Stimulated activated CD4-positive, alpha-beta T cell treated with anti-CD3 and anti-CD28 coated beads, Interleukin-12 subunit alpha, Interleukin-12 subunit beta, amount 100 ng/mL, for 4 hours (primary cell): ENCODE results near the gene SPOPL.
"Not testable (repeated sequence)": the region's sequence is repeated elsewhere in the genome, so short reads cannot be mapped to it uniquely, and the experiment has no call there.

Source experiments
- DNase-seq: peaks from one replicate; pipeline ENCODE4 v3.0.0-alpha.2; 2020

The SPOPL gene

DNA sequence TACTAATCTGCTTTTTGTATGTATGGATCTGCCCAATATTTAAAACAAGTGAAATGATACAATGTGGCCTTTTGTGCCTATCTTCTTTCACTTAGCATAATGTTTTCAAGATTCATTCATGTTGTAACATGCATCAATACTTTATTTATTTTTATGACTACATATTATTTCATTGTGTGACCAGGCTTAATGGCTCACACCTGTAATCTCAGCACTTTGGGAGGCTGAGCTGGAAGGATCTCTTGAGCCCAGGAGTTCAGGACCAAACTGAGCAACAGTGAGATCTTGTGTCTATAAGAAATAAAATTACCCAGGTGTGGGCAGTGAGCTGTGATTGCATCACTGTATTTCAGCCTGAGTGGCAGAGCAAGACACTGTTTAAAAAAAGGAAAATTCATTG is 33.2 kb downstream of the SPOPL start:
- no peak for DNase-seq

DNA sequence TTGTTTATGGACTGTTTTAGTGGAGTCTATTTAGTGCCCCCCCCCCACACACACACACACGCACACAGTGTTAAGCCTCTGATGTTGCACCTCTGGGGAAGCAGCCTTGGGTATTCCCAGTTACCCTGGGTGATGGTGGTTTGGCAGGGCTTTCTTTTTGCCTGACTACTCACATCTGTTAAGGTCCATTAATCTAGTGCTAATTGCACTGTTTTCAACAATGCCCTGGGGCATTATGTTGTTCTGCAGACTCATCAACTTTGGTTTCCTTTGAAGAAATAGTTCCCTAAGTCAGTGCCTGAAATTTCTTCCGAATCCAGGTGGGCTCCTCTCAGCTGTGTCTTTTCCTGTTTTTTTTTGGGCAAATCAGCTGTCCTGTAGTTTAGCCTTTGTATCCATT is 34.7 kb downstream of the SPOPL start:
- no peak for DNase-seq

DNA sequence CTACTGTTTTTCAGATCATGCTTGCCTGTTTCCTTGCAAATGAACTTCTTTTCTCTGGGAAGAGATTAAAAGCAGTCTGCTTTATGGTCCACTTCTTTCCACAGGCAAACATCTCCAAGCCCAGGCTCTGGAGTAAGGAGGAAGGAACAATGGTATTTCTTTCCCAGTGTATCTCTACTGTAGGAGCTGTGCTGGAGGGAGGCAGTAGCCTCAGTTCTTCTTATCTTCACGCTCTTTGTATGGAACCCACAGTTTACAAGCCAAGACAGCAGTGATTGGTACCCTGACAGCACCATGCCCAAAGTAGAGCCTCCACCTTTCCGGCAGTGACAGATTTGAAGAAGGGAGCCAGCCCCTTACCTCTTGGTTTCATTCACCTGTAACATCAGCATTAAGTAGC is 35.2 kb downstream of the SPOPL start:
- DNase-seq = no peak

DNA sequence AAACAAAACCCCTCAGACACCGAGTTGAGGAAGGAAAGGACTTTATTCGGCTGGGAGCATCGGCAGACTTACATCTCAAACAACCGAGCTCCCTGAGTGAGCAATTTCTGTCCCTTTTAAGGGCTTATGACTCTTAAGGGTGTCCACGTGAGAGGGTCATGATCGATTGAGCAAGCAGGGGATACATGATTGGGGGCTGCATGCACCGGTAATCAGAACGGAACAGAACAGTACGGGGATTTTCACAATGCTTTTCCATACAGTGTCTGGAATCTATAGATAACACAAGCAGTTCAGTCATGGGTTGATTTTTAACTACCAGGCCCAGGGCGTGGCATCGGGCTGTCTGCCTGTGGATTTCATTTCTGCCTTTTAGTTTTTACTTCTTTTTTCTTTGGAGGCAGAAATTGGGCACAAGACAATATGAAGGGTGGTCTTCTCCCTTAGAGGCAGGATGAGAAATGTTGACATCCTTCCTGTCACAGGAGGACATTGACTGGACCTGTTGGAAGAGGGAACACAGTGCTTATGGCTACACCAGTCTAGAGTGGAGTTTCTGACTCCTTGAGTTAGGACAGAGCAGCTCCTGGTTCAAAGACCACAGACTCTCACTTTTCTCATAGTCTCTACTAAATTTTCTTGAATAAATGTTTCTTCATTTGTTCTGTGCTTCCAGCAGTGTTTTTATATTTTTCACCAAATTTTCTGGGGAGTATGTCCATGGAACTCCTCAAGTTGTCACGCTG is 35.8 kb downstream of the SPOPL start:
- DNase-seq = no peak

- DNase-seq = not testable (repeated sequence)
Measured at GRCh38 chr2:138544206-138544605, 42.6 kb downstream of the SPOPL start.

DNA sequence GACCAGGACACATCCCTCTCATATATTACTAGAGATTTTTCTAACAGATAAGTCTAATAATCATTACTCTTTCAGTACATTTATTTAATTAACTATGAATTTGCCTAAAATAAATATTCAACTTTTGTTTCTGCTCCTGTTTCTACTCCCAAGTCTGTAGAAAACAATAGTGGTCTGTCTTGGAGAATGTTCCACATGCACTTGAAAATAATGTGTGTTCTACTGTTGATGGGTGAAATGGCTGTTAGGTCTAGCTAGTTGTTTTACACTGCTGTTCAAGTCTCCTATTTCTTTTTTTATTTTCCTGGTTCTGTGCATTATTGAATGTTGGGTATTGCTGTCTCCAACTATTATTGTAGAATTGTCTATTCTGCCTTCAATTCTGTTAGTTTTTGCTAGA is 47.2 kb downstream of the SPOPL start:
- DNase-seq = no peak

DNA sequence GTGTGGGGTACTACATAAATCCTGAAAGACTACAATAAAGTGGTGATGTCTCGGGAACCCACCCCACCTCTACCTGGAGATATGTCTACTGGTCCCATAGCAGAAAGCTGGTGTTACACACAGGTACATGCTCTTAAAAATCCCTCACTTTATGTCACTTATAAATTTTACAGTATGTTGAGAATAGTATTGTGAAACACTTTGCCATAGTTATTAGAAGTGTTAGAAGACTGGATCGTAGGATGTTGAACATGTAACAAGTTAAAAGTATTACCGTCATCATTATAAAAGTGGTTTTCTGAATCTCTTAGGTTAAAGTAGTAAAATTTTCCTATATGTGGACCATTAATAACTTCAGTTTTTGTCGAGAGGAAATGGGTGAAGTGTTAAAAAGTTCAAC is 48.6 kb downstream of the SPOPL start:
- no peak for DNase-seq

- no peak for DNase-seq
Measured at GRCh38 chr2:138550670-138551287, 49.2 kb downstream of the SPOPL start.

DNA sequence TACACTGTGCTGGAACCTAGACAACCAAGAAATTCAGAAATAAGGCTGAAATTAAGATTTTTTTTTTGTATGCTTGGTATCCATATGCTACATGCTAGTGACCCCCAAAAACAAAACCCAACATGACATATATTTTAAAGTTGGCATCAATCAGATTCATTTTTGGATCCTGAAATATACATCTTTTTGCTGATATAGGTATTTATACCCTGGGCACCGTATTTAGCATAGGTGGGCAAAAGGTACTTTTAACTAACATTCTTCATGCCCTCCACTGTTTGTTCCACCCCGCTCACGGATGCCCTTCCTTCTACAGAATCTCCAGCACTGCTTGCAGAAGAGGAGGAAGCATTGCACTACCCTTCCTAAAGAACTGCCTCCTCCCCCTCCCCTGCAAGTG is 52.6 kb downstream of the SPOPL start:
- DNase-seq = no peak

DNA sequence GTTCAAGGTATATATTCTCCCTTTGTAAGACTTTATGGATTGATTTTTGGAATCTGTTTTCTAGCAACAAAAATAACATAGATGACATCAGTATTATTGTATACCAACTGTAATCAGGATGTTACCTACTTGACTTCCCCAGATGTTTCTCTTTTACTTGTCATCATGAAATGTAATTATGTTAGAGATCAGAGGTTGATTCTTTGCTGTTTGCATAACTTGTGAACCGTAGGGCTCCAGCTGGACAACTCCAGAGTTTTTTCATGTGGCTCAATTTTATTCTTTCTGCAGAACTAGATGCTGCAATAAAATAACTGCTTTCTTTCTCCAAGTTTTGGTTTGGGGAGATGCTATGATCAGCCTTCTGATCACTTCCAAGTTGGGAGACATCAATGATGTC is 58.1 kb downstream of the SPOPL start:
- DNase-seq = no peak

DNA sequence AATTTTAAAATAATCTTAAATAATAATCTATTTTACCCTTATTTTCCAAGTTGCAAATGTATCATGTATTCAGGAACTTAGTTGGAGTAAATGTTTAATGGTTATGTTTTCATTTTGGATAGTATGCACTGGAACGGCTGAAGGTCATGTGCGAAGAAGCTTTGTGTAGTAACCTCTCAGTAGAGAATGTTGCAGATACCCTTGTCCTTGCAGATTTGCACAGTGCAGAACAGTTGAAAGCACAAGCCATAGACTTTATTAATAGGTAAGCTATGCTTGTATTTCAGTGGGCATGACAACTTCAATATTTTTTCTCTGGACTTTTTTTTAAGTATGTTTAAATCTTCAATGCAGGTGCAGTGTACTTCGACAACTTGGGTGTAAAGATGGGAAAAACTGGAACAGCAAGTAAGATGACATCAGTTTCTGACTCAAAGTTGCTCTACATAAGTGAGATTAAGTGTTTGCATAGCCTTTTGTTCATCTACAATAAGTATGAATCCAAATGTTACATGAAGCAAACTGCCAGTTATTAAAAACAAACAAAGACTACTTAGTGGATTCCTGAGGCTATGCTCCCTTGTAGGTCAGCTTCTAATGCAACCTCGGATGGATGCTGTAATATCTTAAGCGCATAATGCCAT is 63.1 kb downstream of the SPOPL start:
- no peak for DNase-seq

- DNase-seq = no peak
Measured at GRCh38 chr2:138565230-138565598, 63.6 kb downstream of the SPOPL start.

DNA sequence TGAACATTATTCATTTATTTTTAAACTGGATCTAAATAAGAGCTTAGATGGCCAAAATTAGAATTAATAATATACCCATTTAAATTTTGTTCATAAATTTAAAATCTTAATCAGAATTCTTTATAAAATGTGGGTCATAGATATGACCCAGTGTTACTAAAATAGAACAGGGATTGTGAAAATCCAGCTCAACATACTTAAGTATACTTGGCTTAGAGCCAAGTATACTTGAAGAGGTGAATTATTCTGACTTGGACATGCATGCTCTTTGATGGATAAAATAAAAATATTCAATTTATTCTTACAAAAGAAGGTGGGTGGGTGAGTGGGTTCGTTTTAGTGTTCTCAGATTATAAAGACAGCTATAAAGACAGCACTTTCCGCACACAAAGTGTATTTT is 70.7 kb downstream of the SPOPL start:
- no peak for DNase-seq

- no peak for DNase-seq
Measured at GRCh38 chr2:138577066-138577465, 75.5 kb downstream of the SPOPL start.

DNA sequence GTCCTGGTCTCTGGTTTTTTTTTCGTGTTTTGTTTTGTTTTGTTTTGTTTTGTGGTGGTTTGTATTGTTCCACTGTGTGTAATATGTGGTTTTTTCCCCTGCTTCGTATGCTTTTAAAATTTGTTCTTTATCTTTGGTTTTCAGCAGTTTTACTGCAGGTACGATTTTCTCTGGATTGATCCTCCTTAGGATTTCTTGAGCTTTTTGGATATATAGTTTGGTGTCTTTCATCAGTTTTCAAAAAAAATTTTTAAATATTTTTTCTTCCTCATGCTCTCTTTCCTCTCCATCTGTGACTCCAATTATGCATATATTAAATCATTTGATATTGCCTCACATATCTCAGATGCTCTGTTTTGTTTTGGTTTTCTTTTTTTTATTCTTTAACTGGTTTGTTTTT is 78.0 kb downstream of the SPOPL start:
- no peak for DNase-seq

DNA sequence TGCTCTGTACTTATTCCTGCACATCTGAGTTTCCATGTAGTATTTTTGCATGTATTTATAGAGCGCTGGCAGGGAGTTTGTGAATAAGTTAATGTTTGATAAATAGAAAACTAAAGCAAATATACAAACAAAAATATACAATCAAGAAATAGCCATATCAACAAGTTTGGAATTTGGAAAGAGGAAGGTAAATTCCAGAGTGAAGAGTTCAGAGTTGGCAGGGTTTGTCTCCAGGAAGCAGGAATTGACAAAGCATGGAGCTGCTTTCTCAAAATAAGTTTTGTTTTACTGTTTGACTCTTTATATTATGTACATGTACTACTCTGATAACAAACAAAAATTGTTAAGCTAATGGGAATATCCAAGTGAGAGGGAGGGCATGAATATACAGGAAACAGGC is 80.3 kb downstream of the SPOPL start:
- no peak for DNase-seq

DNA sequence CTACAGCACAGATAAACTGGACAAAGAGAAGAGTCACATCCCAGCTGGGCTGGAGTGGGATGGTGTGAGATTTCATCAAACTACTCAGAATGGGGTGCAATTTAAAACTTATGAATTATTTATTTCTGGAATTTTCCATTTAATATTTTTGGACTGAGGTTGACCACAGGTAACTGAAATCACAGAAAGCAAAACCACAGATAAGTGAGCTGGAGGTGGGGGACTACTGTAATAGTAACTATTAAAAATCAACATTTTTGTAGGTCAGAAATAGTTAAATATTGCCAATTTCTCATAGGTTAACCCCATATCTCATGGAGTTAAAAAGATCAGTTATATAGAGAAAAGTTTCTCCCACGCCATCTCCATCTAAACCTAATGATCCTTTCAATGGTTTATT is 88.1 kb downstream of the SPOPL start:
- no peak for DNase-seq

DNA sequence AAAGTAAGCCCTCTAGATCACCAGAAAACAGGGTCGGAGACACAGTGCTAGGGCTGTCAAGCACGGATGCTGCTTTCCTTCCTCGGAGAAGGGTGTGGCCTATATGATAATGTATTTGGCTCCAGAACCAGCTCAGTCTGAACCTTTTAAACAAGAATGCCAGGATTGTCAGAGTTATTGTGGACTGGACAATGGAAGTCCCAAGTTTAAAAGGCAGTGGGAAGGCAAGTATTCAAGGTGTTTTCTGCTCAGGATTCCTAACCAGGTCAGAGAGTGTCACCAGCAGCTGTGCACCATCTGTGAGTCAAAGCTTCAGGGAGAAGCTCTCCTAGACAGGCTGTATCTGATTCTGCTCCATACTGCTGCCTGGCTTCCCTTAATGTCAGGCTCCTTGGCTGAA is 94.8 kb downstream of the SPOPL start:
- no peak for DNase-seq

DNA sequence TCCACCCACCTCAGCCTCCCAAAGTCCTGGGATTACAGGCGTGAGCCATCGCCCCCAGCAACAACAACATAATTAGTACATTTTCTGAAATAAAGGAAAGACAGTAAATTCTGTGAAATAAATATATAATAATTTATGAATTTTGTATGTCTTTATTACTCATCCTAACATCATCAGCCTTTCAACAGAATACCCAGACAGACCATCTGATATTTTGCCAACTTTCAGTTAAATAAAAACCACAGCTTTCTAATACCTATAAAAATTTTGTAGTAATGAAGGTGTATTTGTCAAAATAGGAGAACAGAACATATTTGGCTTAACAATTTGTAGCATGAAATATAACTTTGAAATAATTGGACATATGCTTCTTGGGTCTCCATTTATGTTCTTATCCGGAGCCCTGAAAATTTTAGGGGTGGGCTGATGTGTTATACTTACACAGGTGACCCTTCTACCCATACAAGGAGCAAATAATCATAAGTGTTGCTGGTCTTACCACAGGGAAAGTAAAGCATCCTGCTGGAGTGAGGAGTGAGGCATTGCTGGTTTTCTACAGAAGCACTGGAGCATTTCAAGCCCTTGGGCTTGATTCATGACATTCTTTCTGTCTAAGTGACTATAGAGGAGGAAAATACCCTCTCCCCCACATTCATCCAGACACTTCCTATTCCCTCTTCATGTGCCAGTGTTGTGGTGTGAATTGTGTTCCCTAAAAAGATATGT is 99.3 kb downstream of the SPOPL start:
- no peak for DNase-seq

DNA sequence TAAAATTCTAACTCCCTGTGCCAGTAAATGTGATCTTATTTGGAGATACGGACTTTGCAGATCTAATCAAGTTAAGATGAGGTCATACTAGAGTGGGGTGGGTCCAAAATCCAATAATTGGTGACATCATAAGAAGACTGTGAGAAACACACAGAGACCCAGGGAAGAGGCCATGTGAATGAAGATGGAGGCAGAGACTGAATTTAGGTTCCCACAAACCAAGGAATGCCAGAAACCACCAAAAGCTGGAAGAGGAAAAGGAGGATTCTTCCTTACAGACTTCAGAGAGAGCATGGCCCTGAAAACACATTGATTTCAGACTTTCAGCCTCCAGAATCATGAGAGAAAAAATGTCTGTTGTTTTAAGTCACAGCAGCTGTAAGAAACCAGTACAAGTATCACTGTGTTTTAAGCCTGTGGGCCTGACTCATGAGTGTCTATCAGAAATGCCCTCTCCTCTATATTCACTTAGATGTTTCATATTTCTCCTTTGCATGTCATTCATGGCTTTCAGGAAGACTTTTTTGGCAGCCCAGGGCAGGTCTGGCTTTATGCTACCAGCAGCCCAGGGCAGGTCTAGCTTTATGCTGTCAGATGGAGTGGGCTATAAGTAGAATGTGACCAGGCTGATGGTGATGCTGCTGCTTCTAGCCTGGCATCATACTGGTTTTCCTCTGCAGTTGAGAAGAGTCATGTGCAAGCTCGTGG is 100.0 kb downstream of the SPOPL start:
- no peak for DNase-seq

DNA sequence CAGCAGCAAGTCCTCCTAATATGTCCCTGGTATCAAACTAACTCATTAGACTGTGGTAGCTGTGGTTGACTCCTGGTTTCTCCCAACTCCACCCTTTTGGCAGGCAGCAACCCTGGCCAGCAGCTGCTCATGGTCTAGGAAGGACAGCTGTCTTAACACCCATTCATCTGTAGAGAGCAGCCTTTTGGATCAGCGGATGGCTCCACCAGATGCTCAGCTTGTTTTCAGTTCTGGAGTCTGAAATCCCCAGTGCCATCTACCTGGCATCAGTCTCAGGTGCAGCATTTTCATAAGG is 100.5 kb downstream of the SPOPL start:
- no peak for DNase-seq

DNA sequence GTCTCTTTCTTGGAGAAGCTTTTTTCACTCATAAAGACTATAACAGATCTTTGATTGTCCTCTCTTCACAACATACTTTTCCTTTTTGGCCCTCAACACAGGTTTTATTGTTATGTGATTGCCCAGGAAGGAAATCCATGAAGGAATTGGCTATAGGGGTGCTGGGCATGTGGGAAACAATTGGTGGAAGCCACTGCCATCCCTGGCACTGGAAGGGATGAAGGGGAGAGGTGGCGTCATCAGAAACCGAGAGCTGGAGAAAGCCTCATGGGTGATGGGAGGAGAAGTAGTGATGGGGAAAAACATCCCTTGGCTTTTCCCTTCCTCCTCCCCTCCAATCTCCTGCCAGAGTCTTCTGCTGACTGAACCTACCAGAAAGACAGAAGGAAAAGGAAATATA is 106.2 kb downstream of the SPOPL start:
- DNase-seq = no peak

DNA sequence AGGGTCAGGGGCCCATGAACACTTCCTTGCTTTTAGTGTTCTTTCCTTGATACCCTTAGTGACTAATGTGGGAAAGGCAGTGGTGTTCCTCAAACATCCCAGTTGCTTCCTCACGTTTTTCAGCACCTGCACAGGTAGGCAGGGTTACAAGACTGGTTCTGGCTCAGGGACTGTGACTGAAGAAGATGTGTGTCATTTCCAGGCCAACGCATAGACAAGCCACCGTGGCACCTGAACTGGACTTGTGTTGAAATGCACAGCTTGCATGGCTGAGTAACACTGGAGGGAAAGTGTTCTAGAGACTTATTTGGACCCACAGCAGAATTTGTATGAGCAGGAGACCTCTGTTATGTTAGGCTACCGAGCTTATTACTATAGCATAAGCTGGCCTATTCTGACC is 107.9 kb downstream of the SPOPL start:
- no peak for DNase-seq
